NCI-H1048 (cell line): ENCODE results near the gene GOLGA8B.
"Not testable (repeated sequence)": the region's sequence is repeated elsewhere in the genome, so short reads cannot be mapped to it uniquely, and the experiment has no call there.

Source experiments
- DNase-seq: peaks from one replicate; lab custom pipeline; 2025; lab: John Stamatoyannopoulos, UW

Gene GOLGA8B

DNA sequence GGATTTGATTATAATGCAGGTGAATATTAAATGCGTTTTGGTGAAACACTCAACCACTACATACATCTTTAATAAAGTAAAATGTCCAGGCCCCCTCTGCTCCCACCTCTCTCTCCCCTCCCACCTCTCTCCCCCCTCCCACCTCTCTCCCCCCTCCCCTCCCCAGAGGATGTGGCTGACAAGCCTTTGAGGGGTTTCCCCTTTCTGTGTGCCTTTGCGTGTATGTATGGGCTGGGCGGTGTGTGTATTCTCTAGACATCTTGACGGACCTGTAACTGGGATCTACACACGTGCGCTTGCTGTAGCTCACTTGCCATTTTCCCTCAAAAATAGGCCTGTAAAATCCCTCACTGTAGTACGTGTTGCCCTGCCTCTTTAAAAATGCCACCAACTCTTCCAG lies 28.3 kb downstream of the GOLGA8B start:
- not testable (repeated sequence) for DNase-seq

DNA sequence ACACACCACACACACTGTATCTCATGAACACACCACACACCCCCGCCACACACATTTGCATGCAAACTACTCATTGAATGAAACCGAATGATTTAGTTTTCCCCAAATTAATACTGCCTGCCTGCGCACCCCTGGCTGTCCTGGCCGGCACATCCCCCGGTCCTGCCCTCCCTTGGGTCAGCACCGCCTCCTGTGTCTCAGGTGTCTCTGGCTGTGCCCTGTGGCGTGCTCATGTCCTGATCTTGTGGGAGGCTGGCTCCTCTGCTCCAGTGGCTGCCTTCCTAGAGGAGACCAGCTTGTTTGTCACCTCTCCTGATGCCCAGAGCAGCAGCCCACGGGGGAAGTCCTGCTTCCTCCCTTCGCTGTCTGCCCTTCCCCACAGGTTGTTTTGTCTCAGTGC lies 28.7 kb downstream of the GOLGA8B start:
- not testable (repeated sequence) for DNase-seq

DNA sequence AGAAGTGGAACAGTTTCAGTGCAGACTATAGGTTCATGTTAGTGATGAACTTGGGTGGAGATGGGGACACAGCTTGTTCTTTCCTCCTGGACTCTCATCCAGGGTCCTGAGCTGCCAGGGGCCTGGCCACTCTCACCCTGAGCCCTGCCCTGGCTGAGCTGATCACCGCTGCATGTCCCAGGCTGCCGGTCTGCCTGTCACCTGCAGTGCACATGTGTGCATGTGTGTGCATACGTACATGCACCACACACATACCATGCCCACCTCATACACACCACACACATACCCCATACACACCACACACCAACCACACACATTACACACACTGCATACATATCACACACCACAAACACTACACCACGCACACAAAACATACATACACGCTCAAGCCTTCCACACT lies 29.3 kb downstream of the GOLGA8B start:
- DNase-seq: not testable (repeated sequence)

DNA sequence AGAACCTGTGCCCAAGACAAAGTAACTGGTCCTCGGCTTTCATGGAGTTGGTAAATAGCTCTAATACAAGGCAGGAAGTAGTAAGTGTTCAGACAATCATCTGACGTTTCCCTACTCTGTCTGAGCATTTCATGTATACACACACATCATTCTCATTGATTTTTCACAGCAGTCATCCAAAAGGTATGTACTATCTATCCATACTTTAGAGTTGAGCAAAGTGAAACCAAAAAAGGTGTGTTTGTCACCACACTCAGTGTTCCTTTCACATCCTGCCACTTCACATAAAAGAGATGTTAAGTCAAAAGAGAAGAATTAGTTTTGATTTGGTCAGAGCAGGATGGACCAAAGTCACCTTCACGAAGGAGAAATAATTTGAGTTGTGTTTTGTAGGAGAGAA lies 33.3 kb downstream of the GOLGA8B start:
- DNase-seq: not testable (repeated sequence)

DNA sequence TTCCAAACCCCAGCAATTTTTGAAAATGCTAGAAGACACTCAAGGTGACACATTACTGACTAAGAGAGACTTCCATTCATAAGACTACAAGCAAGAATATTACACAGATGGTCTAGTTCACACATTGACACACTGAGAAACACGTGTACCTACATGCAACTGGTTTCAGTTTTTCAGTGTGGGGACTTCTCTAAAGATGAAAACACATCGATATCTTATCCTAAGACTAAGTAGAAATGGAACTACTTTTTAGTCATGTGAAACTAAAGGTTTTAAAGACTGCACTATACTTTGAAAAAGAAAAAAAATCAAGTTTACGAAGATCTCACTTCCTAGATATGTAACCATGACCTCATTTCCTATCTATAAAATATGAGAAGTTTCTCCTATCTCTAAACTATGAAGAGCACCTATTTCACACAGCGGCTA lies 34.1 kb downstream of the GOLGA8B start:
- DNase-seq: not testable (repeated sequence)

DNA sequence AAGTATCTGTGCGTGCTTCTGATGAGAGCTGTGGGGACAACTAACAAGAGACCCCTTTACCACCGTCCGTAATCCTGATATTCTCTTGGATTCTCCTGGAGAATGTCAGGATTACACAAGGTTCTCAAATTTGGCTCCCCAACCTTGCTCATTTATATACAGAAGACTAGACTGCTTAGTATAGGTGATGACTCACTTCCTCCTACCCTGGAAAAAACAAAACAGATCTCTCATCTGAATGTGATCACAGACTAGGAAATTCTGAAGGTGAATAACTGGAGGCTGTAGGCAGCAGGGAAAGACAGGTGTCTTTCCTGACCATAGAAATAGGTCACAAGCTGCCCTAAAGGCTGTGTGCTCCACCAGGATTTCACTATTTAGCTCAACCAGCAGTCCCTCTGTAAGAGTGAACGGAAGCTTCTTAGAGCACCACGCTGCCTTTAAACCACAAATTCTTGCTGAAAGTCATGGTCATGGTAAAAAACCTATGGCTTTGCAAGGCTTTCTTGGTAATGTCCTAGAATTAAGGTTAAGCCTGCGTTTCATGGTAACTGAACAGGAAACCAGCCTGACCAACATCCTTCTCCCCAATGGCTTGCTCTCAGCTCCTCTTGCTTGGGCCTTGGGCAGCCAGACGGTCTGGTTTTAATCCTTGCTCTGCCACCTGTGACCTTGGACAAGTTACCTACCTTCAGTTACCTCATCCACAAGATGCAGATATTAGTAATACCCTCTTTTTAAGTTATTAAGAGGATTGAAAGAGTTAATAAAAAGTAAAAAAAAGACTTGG lies 39.4 kb downstream of the GOLGA8B start:
- DNase-seq: not testable (repeated sequence)

DNA sequence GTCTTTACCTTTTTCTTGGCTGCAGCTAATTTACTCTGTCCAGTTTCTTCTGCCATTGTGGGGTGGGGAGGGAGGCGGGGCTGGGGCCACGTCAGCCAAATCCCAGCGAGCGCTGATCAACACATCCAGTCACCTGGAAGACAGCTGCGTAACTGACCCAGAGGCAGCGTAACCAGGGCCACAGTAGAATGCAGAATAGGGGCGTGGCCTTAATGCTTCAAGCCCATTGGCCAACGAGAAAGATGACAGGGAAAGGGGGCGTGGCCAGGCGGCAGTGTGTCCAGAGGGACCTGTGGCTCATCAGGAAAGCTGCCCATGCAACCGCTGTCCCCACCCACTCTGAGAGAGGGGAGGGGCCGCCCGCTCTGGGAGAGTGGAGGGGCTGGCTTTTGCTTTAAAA lies 47.6 kb downstream of the GOLGA8B start:
- not testable (repeated sequence) for DNase-seq
